ENCODE results near the gene TCF20.

TCF20 gene
- 189 to 242 reads per million in 2 donors for total RNA-seq

- DNase-seq: peak; percentile 72
Observed at GRCh38 chr22:42270510-42271190, at the start of gene TCF20. TCF20 (minus strand) TSS chr22:42270653; CDS start chr22:42215305, 55,348 bp downstream.

DNA sequence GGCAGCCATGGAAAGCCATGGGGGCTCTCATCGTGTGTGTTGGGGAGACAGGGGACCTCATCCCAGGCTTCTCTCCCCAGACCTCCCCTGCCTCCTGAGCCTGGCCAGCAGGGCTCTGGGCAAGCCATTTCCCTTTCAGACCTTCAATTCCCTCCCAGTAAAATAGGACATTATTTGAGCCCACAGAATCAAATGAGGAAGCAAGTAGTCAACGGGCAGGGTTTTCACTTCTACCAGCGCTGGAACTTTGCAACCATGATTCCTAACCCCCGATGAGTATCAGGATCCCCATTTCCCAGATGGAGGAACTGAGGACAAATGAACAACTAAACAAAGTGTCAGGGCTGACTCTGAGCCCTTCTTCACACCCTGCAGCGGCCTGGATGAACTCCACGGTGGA lies 48.9 kb upstream of the TCF20 start:
- DNase-seq: no peak

DNA sequence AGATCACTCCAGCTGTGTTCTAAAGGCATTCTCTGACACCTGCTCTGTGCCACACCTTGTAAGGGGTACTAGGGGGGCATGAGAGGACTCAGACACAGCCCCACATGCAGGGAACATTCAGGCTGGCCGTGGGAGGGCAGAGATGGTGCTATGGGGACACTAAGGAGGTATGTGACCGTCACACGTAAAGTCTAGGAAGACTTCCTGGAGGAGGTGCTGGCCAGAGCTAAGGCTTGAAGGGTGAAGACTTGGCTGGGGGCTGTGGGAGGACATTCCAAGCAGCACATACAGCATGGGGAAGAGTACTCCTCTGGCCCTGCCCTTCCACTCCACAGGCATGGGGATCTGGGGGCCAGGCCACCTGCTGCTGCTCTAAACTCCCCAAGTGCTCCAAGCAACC lies 48.5 kb upstream of the TCF20 start:
- no peak for DNase-seq

- no peak for DNase-seq
Observed at GRCh38 chr22:42317691-42318547, 47.5 kb upstream of the TCF20 start.

GRCh38 chr22:42317008-42317407 lies 46.6 kb upstream of the TCF20 start:
- DNase-seq: peak; percentile 53

DNA sequence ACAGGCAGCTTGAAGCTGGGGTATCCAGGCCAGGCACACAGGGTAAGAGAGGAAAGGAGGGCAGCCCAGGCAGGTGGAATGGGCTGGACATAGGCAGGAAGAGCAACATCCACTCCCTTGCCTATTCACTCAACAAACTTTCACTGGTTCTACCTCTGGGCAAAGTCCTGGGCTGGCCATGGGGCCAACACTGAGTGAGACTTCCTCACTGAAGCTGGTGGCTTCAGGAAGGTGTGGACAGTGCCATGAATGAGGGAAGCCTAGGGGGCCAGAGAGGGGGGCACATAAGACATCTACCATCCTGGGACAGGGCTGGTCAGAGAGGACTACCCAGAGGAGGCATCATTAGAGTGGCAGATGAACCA lies 44.9 kb upstream of the TCF20 start:
- DNase-seq: no peak

GRCh38 chr22:42314709-42315391 lies 44.4 kb upstream of the TCF20 start:
- DNase-seq: no peak

DNA sequence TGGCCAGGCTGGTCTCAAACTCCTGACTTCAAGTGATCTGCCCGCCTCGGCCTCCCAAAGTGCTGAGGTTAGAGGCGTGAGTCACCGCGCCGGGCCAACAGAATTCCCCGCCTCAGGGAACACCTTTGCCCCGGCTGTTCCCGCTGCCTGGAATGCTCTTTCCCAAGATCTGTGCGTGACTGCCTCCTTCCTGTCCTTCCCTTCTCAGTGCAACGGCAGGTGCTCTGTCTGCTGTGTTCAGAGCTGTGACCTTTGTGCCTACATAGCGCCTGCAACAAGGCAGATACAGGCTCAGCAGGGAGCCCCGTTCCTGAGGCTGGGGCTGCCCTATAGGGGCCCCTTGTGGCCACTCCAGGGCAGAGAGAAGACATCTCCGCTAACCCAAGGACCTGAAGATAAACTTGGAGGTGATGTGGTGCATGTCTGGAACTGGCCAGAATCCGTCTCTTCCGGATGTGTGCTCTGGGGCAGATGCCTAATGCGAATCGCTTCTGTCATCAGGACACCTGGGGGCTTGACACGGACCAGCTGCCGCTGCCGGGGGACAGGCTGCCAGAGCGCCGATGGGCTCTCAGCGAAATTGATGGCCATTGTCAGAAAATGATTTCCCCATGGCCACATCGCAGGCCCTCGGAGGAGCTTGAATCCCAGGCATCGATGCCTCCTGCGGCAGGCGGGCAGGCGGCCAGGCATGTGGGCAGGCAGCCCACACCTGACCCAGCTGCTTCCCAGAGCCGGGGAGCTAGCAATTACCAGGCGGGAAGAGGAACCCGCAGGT lies 43.5 kb upstream of the TCF20 start:
- no peak for DNase-seq

DNA sequence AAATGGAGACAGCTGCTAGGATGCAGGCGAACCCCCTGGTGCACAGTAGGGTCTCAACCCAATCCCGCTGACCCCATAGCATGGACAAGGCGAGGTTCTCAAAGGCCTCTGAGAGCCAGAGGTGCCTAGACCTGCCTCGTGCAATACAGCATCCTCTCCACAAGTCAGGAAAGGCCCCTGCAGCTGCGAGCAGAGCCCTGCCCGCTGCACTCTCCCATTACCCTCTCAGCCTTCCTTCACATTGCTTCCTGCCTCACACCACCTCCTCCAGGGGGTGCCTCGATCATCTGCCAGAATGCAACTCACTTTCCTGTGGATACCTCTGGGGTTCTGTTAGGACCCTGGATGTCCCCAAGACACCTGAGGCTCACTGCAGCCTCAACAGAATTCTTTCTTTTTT lies 42.8 kb upstream of the TCF20 start:
- no peak for DNase-seq

DNA sequence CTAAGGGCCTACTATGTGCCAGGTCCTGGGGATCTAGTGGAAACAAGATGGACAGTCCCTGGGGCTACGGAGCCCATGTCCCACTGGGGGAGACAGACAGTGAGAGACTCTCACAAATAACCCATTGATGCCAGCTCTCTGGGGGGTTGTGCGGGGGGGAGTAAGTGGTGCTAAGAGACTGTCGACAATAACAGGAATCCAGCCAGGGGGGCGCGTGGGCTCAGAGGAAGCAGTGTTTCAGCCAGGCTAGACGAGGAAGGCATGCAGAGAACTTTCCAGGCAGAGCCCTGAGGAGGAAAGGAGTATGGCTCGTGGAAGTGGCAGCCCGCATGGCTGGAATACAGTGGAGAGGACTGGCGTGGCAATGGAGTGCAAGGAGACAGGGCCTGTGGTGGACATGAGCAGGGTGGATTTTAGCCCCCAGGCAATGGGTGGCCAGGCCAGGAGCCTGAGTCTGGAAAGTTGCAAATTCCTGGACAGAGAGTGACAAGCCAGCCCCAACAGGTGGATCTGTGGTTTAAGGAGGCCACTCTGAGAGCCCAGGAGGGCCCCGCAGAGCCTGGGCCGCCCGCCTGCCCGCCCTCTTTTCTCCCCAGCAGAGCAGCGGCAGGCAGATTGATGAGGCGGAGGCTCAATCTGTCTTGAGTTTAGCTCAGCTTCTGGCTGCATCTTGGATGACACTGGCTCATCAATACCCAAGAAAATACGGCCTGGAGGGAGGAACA lies 40.0 kb upstream of the TCF20 start:
- DNase-seq: no peak

DNA sequence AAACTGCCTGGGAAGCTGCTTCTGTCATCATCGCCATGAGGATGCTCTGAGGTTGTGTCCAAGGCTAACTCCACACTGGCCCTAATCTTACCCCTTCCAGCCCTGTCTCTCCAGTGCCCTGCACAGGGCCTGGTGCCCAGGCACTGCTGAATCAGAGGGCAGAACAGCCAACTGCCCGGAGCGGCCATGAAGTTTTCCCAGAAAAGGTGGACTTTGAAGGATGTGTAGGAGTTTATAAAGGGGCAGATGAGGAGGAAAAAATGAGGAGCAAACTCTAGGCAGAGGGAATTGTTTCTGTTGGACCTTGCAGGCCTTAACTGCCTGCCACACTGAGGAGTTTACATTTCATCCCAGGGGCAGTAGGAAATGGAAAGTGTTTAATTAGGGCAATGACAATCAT lies 39.4 kb upstream of the TCF20 start:
- no peak for DNase-seq

GRCh38 chr22:42308892-42309468 lies 38.5 kb upstream of the TCF20 start:
- DNase-seq: no peak

- DNase-seq: no peak
Observed at GRCh38 chr22:42307806-42308563, 37.5 kb upstream of the TCF20 start.

- no peak for DNase-seq
Observed at GRCh38 chr22:42306010-42306409, 35.6 kb upstream of the TCF20 start.

GRCh38 chr22:42304324-42304790 lies 33.9 kb upstream of the TCF20 start:
- DNase-seq: no peak

DNA sequence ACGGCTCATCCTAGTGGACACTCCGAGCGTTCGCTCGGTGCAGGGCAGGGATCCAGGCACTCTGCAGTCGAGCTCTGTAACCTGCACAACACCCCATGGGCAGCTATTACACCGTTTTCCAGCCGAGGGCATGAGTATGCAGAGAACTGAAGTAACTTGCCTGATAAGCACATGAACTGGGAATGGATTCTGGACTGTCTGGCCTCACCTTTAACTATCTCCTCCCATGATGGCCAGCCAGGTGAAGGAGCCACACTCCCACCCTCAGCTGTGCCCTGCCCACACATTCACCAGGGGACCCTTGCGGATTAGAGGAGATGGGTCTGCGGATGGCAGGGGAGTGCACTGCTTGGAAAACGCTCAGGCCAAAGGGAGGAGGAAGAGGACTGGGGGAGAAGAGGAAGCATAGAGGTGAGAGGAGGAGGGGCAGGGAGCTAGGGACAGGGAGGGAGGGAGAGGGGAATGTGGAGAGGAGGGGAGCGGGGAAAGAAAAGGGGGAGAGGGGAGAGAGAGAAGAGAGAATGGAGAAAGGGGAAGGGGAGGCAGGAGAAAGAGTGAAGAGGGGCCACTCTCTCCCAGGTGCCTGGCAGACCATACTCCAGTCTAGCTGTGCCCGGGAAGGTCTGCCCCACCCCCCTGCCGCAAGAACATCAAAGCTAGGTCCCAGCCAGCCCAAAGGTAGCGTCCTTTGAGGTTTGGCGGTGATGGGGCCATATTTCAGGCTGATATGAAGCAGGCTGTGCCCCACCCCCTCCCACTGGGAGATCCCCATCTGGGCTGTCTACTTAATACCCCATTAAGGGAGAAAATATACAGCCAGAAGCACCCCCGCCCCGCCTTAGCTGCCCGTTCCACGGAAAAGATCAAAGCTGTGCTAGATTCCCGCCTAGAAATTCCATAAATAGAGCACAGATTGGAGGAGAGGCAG lies 33.2 kb upstream of the TCF20 start:
- no peak for DNase-seq

DNA sequence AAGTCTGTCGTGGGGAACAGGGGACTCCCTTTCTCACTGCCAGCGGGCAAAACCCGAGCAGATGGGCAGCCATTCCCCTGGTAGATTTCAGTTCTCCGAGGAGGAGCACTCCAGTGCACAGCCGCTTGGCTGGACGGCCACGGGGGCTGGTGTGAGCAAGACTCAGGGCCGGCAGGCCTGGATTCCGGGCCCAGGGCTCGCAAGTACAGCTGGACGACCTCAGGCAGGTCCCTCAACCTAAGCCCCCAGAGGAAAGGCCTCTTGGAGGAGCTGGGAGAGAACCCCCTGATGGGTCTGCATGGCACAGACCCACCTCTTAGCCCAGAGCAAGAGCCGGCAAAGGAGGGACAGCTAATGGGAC lies 31.3 kb upstream of the TCF20 start:
- DNase-seq: no peak

DNA sequence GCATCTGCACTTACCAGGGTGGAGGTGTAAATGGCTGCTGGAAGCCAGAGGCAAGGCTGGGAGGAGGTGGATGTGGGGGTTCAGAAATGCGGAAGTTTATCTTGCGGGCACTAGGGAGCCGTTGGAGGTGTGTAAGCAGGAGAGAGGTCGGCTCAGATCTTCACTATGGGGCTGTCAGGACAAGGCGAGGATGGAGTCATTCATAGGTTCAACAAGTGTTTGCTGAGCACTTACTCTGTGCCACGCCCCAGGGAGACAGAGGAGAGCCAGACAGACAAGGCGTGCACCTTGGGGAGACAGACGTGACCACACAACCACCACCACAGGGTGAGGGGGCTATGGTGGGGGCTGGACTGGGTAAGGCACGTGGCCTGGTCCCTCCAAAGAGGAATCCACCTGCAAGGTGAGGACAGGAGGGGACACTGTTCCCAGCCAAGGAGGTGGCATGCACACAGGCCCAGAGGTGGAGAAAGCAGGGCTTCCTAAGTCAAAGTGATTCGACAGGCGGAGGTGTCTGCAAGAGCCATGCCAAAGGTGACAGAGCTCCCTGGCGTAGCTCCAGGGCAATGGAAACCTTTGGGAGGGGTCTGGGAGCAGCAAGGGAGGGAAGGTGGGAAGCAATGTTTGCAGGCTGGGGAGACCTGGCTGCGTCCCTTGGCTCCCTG lies 30.8 kb upstream of the TCF20 start:
- DNase-seq: no peak

Measured in T-helper 9 cell (primary cell).